ENCODE data around the gene DMAP1.

Gene DMAP1

GRCh38 chr1:44228218-44228617 lies 14.9 kb downstream of the DMAP1 start (continued):
- no peak for TF ChIP-seq ZNF19 (tag by site-specific recombination; IDR thresholded peaks at IDR 0.05; ENCODE audit: low read depth)

- H3K4me1 ChIP-seq (ENCODE audit: control insufficient read depth, insufficient read depth, low read length) = no peaks in the 10 kb centered on the region; the same call in 1 of the 2 replicates
- no peak overlapping the region for H3K4me3 ChIP-seq (ENCODE audit: low read depth, low read length)
- ChIA-PET POLR2A (no interaction called here), CTCF (interaction anchor here (5.7 kb wide), 1 partner anchor 12 kb away, joined by 29 read pairs; no protein-coding TSS in a partner anchor)
- peaks cover 0 to 61% of the 10 kb centered on the region in 2 experiments; a peak in 2 of 3 replicates for H3K36me3 ChIP-seq (ENCODE audit: control insufficient read depth in 2 of 2, insufficient read depth in 1 of 2, low read length in 2 of 2)
- no peaks in the 10 kb centered on the region for H3K9me3 ChIP-seq (ENCODE audit: control insufficient read depth, insufficient read depth, low read depth, low read length)
- no peak overlapping the region for H3K27ac ChIP-seq (ENCODE audit: extremely low read depth, low read depth, low read length)
- no peak for TF ChIP-seq ZNF354C (tag by site-specific recombination; IDR thresholded peaks at IDR 0.05; ENCODE audit: borderline replicate concordance, low read depth)
- no peak for TF ChIP-seq ZNF670 (tag by site-specific recombination; IDR thresholded peaks at IDR 0.05; ENCODE audit: low read depth)
- no peak for TF ChIP-seq ZNF521 (tag by site-specific recombination; IDR thresholded peaks at IDR 0.05)
- TF ChIP-seq ZNF148 (tag by site-specific recombination; IDR thresholded peaks at IDR 0.05; ENCODE audit: borderline replicate concordance) = no peak
- no peak for TF ChIP-seq ZNF112 (tag by site-specific recombination; IDR thresholded peaks at IDR 0.05)
- TF ChIP-seq HOXA7 (CRISPR knock-in tag; IDR thresholded peaks at IDR 0.05; ENCODE audit: borderline replicate concordance) = no peak
- no peak for TF ChIP-seq ZNF404 (tag by site-specific recombination; IDR thresholded peaks at IDR 0.05)
These were observed 16.3 kb downstream of the DMAP1 start for GRCh38 chr1:44229435-44230167.

DNA sequence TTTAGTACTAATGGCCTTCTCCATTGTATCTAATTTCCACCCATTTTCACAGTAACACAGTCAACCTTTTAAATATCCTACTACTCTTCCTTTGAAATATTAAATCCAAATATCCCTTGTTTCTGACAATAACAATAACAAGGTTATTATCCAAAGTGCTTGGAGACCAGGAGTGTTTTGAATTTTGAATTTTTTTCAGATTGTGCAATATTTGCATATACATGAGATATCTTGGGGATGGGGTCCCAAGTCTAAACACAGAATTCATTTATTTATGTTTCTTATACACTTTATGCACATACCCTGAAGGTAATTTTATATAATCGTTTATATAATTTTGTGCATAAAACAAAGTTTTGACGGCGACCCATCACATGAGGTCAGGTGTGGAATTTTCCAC lies 17.5 kb downstream of the DMAP1 start:
- no peaks in the 10 kb centered on the region for H3K9me3 ChIP-seq (ENCODE audit: control insufficient read depth, insufficient read depth, low read depth, low read length)
- peaks cover 0 to 57% of the 10 kb centered on the region in 2 experiments; a peak in 2 of 3 replicates for H3K36me3 ChIP-seq (ENCODE audit: control insufficient read depth in 2 of 2, insufficient read depth in 1 of 2, low read length in 2 of 2)
- no peak for TF ChIP-seq ZNF48 (tag by site-specific recombination; IDR thresholded peaks at IDR 0.05)
- no peak for TF ChIP-seq MYNN (tag by site-specific recombination; IDR thresholded peaks at IDR 0.05; ENCODE audit: borderline replicate concordance)
- TF ChIP-seq ZNF658 (tag by site-specific recombination; IDR thresholded peaks at IDR 0.05) = no peak
- TF ChIP-seq, protein P1, sequence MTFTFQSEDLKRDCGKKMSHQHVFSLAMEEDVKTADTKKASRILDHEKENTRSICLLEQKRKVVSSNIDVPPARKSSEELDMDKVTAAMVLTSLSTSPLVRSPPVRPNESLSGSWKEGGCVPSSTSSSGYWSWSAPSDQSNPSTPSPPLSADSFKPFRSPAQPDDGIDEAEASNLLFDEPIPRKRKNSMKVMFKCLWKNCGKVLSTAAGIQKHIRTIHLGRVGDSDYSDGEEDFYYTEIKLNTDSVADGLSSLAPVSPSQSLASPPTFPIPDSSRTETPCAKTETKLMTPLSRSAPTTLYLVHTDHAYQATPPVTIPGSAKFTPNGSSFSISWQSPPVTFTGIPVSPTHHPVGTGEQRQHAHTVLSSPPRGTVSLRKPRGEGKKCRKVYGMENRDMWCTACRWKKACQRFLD (tag by site-specific recombination; IDR thresholded peaks at IDR 0.05) = no peak
- TF ChIP-seq ZNF146 (tag by site-specific recombination; IDR thresholded peaks at IDR 0.05) = no peak
- TF ChIP-seq BCL11A (tag by site-specific recombination; IDR thresholded peaks at IDR 0.05; ENCODE audit: low read depth) = no peak
- no peak for TF ChIP-seq ZNF610 (tag by site-specific recombination; IDR thresholded peaks at IDR 0.05; ENCODE audit: borderline replicate concordance)
- TF ChIP-seq ZNF214 (tag by site-specific recombination; IDR thresholded peaks at IDR 0.05; ENCODE audit: borderline replicate concordance) = no peak
- no peak for TF ChIP-seq ZFP69B (tag by site-specific recombination; IDR thresholded peaks at IDR 0.05)
- TF ChIP-seq ZSCAN23 (tag by site-specific recombination; IDR thresholded peaks at IDR 0.05) = no peak
- TF ChIP-seq ZNF792 (tag by site-specific recombination; IDR thresholded peaks at IDR 0.05) = no peak
- TF ChIP-seq, protein P2, sequence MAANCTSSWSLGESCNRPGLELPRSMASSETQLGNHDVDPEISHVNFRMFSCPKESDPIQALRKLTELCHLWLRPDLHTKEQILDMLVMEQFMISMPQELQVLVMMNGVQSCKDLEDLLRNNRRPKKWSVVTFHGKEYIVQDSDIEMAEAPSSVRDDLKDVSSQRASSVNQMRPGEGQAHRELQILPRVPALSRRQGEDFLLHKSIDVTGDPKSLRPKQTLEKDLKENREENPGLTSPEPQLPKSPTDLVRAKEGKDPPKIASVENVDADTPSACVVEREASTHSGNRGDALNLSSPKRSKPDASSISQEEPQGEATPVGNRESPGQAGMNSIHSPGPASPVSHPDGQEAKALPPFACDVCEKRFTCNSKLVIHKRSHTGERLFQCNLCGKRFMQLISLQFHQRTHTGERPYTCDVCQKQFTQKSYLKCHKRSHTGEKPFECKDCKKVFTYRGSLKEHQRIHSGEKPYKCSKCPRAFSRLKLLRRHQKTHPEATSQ (tag by site-specific recombination; IDR thresholded peaks at IDR 0.05) = no peak
- no peak for TF ChIP-seq ZNF274 (IDR thresholded peaks at IDR 0.05; ENCODE audit: low read length)
- TF ChIP-seq ZNF274 (tag by site-specific recombination; IDR thresholded peaks at IDR 0.05; ENCODE audit: borderline replicate concordance) = no peak
- no peak for TF ChIP-seq ZSCAN18 (tag by site-specific recombination; IDR thresholded peaks at IDR 0.05)
- TF ChIP-seq ZNF335 (tag by site-specific recombination; conservative IDR thresholded peaks at IDR 0.05) = no peak
- no peak for TF ChIP-seq HOXC10 (CRISPR knock-in tag; IDR thresholded peaks at IDR 0.05)
- TF ChIP-seq ZNF549 (tag by site-specific recombination; IDR thresholded peaks at IDR 0.05) = no peak
- H3K4me1 ChIP-seq (ENCODE audit: control insufficient read depth, insufficient read depth, low read length) = no peaks in the 10 kb centered on the region; the same call in 1 of the 2 replicates
- CTCF ChIA-PET = interaction anchor here (5.7 kb wide), 1 partner anchor 13 kb away, joined by 29 read pairs; no protein-coding TSS in a partner anchor
- POLR2A ChIA-PET = no interaction called here
- no peak overlapping the region for H3K4me3 ChIP-seq (ENCODE audit: low read depth, low read length)
- no peak overlapping the region for H3K27ac ChIP-seq (ENCODE audit: extremely low read depth, low read depth, low read length)

Data from HEK293 (cell line).